Endometrial microvascular endothelial cells (primary cell): Measurements from ENCODE around the gene PSMF1. TPM values are rescaled to one million over a fixed set of nuclear protein-coding genes. Genes with fewer than 3 reads are reported as not detected.

Experiments used
- in situ Hi-C: cut with HindIII; loops from 2 replicates; pipeline ENCODE4 v1.10.0; 2017; ENCODE audit warnings: low sequenced_read_pairs, low pct_unique_long_range_greater_than_20kb; ENCODE audit errors: inconsistent ontology term
- total RNA-seq: library from RNA; depleted of rRNA; stranded (reverse); fragments of >200 nt; gene quantifications from one replicate; pipeline ENCODE4 v1.2.3, GENCODE V29; 2015; ENCODE audit errors: inconsistent ontology term

PSMF1 gene
- total RNA-seq, 1 donor from 2014 or later, result 198 TPM

DNA sequence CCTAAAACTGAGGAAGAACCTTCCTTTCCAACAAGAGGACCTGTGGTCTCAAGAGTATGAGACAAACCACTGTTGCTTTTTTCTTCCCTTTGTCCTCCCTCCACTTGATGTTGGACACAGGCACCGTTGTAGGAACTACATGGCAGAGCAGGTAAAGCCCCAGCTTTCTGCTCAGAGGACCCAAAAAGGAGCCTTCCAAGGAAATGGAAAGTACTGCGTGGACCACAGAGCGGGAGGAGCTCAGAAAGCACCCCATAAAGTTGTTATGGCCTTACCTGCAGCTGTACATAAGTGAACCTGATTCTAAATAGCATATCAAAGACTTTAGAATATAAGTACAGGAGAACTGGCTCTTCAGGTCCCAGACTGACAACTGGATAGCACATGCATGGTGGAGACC lies 36.9 kb downstream of the PSMF1 start:
- in situ Hi-C loops, result no loop called here

GRCh38 chr20:1160496-1160895 lies 42.1 kb downstream of the PSMF1 start:
- in situ Hi-C loops, result no loop called here

GRCh38 chr20:1160991-1161390 lies 42.6 kb downstream of the PSMF1 start:
- in situ Hi-C loops, result no loop called here

GRCh38 chr20:1163105-1163504 lies 44.7 kb downstream of the PSMF1 start:
- in situ Hi-C loops, result no loop called here

- in situ Hi-C loops, result no loop called here
These were observed 45.3 kb downstream of the PSMF1 start for GRCh38 chr20:1163653-1164052.

DNA sequence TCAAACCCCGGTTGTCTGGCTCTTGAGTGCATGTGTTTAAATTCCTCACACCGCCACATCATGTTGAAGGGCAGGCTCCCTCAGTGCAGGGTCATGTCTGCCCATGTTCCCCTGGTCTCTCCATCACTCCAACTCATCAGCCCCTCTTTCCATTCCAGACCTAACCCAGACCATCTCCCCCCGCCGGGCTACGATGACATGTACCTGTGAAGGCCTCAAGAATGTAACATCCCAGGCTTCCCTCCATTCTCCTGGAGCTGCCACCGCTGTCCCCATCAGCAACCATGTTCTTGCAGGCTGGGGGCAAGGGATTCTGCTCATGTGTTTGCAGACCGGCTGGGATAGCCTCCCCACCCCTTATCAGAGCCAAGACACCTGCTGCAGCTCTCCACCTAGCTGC lies 46.5 kb downstream of the PSMF1 start:
- in situ Hi-C loops, result no loop called here

- in situ Hi-C loops, result no loop called here
These were observed 47.1 kb downstream of the PSMF1 start for GRCh38 chr20:1165521-1165920.

- in situ Hi-C loops, result no loop called here
These were observed 47.5 kb downstream of the PSMF1 start for GRCh38 chr20:1165941-1166340.

DNA sequence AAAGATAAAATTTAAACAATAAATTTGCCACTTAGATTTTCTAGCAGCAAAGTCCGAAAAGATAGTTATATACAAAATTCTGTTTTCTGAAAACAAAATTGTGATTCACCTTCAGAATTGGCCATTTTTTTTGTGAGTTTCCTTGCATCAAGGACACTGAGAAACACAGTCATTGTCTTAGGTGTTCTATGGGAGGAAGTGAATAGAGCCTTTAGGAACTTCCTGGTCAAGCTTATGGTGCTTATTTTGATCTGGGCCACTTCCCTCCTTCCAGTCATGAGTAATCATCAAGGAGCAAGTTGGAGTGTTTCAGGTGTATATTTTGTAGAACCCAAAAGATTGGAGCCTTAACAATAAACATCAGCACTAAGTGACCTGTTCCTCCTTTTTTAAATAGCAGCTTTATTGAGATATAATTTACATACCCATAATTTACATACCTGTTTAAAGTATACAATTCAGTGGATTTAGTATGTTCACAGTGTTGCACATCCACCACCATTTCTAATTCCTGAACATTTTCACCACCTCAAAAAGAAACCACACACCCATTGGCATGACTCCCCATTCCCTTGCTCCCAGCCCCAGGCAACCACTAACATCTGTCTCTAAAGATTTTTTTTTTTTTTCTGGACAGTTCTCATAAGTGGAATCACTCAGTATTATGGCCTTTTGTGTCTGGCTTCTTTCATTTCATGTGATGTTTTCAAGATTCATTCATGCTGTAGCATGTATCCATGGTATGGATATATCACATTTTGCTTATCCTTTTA lies 48.7 kb downstream of the PSMF1 start:
- in situ Hi-C loops, result no loop called here

GRCh38 chr20:1169224-1169623 lies 50.8 kb downstream of the PSMF1 start:
- in situ Hi-C loops, result no loop called here

DNA sequence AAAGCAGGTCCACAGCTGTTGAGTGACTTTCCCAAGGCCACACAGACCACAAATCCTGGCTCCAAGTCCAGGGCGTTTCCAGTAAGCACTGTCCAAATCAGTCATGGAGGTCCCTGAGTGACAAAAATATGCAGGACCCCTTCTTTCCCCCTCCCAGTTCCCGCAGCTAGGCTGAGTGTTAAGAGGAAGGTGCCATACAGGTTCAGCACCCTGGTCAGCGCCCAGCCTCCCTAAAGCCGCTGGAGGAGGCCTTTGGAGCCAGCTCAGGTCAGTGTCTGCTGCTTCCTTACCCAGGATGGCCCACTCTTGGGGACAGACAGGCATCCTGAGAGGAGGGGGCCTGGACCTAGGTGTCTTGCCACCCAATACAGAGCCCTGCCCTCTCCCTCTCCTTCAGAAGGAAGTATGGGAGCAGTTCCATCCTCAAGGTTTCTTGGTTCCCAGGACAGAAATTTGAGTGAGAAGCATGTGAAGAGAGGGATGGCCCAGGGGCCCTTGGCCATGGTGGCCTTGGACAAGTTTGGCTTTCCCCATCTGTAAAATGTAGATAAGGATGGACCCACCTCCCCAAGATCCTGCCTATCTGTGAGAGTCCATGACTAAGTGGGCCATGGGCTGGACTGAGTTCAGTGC lies 53.2 kb downstream of the PSMF1 start:
- in situ Hi-C loops, result no loop called here

- in situ Hi-C loops, result no loop called here
These were observed 55.3 kb downstream of the PSMF1 start for GRCh38 chr20:1173698-1174097.

DNA sequence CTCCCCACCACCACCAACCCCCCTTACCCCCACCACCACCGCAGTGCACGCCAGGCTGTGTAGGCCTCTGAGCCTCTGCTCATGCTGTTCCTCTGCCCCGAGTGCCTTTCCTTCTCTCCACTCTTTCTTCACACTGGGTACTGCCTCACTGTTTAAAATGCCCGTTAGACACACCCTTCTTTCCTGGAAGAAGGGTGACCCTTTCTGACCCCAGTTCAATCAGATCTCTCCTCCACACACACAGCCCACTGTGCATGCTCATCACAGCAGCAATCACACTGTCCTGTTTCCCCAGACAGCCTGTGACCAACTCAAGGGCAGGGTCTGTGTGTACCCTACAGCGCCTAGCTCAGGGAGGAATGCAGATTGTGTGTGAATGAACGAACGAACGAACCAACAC lies 56.4 kb downstream of the PSMF1 start:
- in situ Hi-C loops, result no loop called here

DNA sequence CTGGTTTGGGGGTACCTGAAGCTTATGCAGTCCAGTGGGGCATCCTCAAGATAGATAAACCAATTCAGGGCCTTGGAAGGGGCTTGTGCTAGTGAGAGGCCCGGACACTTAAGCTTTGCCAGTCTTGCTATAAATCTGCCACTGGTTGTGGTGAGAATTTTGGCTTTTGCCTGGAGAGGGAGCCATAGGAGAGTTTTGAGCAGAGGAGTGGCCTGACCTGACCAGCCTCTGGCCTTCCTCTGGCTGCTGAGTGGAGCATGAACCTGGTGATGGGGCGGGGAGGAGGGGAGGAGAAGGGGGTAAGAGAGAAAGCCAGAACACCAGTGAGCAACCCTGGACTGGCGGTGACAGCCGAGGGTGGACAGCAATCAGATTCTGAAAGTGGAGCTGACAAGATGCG lies 59.3 kb downstream of the PSMF1 start:
- in situ Hi-C loops, result no loop called here

DNA sequence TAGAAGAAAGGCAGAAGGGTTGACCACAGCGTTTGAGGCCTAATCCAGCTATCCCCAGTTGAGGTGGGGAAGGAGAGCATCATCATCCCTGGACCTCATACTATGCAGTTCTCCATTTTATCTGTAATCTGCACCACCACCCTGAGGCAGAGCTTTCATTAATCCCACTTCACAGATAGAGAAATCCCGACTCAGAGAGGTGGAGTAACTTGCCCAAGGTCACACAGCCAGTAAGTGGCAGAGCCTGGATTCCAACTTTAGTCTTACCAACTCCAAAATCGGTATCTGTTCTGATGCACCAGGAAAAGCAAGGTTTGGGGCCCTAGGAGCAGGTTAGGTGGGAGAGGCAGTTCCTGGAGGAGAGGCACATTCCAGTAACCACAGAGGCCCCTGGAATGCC lies 59.7 kb downstream of the PSMF1 start:
- in situ Hi-C loops, result no loop called here

- in situ Hi-C loops, result no loop called here
These were observed 60.2 kb downstream of the PSMF1 start for GRCh38 chr20:1178623-1179022.

DNA sequence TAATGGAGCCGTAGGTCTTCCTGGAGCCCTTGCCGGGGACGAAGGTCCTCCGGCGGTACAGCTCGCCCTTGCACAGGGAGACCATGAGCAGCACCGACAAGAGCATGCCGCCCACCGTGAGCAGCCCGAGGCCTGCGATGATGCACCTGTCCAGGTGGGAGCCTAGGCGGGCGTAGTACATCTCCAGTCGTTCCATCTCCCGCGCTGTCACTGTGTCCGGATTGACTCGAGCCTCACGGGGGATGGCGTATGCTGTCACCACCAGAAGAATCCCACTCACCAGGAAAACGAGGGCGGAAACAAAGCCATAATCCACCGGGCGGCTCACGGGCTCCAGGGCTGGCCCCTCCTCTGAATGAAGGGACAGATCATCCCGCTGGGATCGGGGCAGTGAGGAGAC lies 62.5 kb downstream of the PSMF1 start:
- in situ Hi-C loops, result no loop called here

DNA sequence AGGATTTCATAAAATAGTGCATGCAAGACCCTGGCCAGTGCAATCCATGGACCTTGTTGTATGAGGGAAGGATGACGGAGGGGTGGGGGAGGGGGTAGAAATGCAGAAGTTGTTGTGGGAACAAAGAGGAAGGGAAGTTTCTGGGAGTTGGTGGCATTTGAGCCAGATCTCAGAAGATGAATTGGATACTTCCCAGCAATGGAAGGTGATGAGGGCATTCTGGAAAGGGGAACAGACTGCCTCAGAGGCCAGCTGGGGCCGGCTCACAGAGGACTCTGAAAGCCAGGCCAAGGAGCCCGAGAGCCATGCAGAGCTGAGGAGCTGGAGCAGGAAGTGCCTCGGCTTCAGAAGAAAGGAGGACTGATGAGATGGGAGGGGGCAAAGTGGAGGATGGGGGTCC lies 63.7 kb downstream of the PSMF1 start:
- in situ Hi-C loops, result no loop called here

GRCh38 chr20:1183153-1183552 lies 64.8 kb downstream of the PSMF1 start:
- in situ Hi-C loops, result no loop called here

GRCh38 chr20:1184260-1184637 lies 65.8 kb downstream of the PSMF1 start:
- in situ Hi-C loops, result no loop called here
